Muscle of back (tissue), 13 donors: Measurements from ENCODE around the gene HIP1R. TPM values are rescaled to one million over a fixed set of nuclear protein-coding genes. Genes with fewer than 3 reads are reported as not detected.
"Not testable (repeated sequence)": the region's sequence is repeated elsewhere in the genome, so short reads cannot be mapped to it uniquely, and the experiment has no call there.

Source experiments
- DNase-seq, 3 donors: peaks; one replicate each; pipeline versions ENCODE4 v3.0.0 to v3.0.0-alpha.2; 2013
- long read RNA-seq, 9 donors: transcript quantifications; one replicate each; lab custom pipeline, GENCODE V29; 2026
- polyA plus RNA-seq, 10 donors: library from polyadenylated mRNA; unstranded; fragments of 120-200 nt; gene quantifications; one replicate each; pipeline ENCODE4 v1.2.1, GENCODE V29; 2013; ENCODE audit not compliant: insufficient read length in 10 of 10

HIP1R gene
- 1 to 10 TPM; 4.6 to 9.5 (median 7.3) TPM for polyA plus RNA-seq
- long read RNA-seq, donor 1, result 0 reads
- long read RNA-seq, donor 2, full-length matches to known transcripts, result 1 of 1 reads
- long read RNA-seq, donor 2, partial matches to known transcripts, result 0 of 1 reads
- long read RNA-seq, donor 2, other reads (novel, unspliced or antisense), result 0 of 1 reads
- long read RNA-seq, donor 3, result 0 reads
- long read RNA-seq, donor 4, result 0 reads
- long read RNA-seq, donor 5, result 0 reads
- long read RNA-seq, donor 6, result 0 reads
- long read RNA-seq, donor 7, result 0 reads
- long read RNA-seq, donor 8, result 0 reads
- long read RNA-seq, donor 9, result 0 reads

- peak in 1 of 3 donors; percentile 62 for DNase-seq
Measured at GRCh38 chr12:122834921-122835749, at the start of gene HIP1R. HIP1R (plus strand) TSS chr12:122835457; CDS start chr12:122835551, 94 bp downstream.

GRCh38 chr12:122785503-122785902, 49.8 kb upstream of the HIP1R start:
- no peak for DNase-seq

GRCh38 chr12:122788387-122788786, 46.9 kb upstream of the HIP1R start:
- DNase-seq, result no peak

- no peak for DNase-seq
Measured at GRCh38 chr12:122789637-122790036, 45.6 kb upstream of the HIP1R start.

GRCh38 chr12:122790393-122791075, 44.7 kb upstream of the HIP1R start:
- peak in 1 of 3 donors; percentile 26 for DNase-seq

GRCh38 chr12:122793685-122794106, 41.6 kb upstream of the HIP1R start:
- DNase-seq, result peak; percentile 25 to 59 (median 27)

- no peak for DNase-seq
Measured at GRCh38 chr12:122795807-122796206, 39.5 kb upstream of the HIP1R start.

- no peak for DNase-seq
Measured at GRCh38 chr12:122799641-122800243, 35.5 kb upstream of the HIP1R start.

- no peak for DNase-seq
Measured at GRCh38 chr12:122803937-122804336, 31.3 kb upstream of the HIP1R start.

- not testable (repeated sequence) for DNase-seq
Measured at GRCh38 chr12:122804957-122805356, 30.3 kb upstream of the HIP1R start.

GRCh38 chr12:122807651-122808050, 27.6 kb upstream of the HIP1R start:
- no peak for DNase-seq

- no peak for DNase-seq
Measured at GRCh38 chr12:122811777-122812176, 23.5 kb upstream of the HIP1R start.

GRCh38 chr12:122813310-122813713, 21.9 kb upstream of the HIP1R start:
- DNase-seq, result no peak

GRCh38 chr12:122819209-122819785, 16.0 kb upstream of the HIP1R start:
- no peak for DNase-seq

- no peak for DNase-seq
Measured at GRCh38 chr12:122820138-122820537, 15.1 kb upstream of the HIP1R start.

GRCh38 chr12:122820838-122821271, 14.4 kb upstream of the HIP1R start:
- DNase-seq, result no peak

- no peak for DNase-seq
Measured at GRCh38 chr12:122823429-122823828, 11.8 kb upstream of the HIP1R start.

- DNase-seq, result peak in 2 of 3 donors; percentile 19 to 38
Measured at GRCh38 chr12:122825773-122826724, 9.2 kb upstream of the HIP1R start.

- DNase-seq, result no peak
Measured at GRCh38 chr12:122827258-122827657, 8.0 kb upstream of the HIP1R start.

- DNase-seq, result no peak
Measured at GRCh38 chr12:122830517-122831214, 4.6 kb upstream of the HIP1R start.
